Suppressor macrophage treated with lipopolysaccharide for 4 hours (primary cell): ENCODE results near the gene ENOSF1.

Experiments
- DNase-seq: peaks from one replicate; pipeline ENCODE4 v3.0.0-alpha.2; 2020

Gene ENOSF1

GRCh38 chr18:629269-630150 is 82.9 kb downstream of the ENOSF1 start:
- no peak for DNase-seq

GRCh38 chr18:627231-627630 is 85.2 kb downstream of the ENOSF1 start:
- DNase-seq, result no peak

GRCh38 chr18:623761-624620 is 88.4 kb downstream of the ENOSF1 start:
- DNase-seq, result peak; percentile 78

GRCh38 chr18:622289-622688 is 90.1 kb downstream of the ENOSF1 start:
- DNase-seq, result no peak

GRCh38 chr18:621291-622043 is 91.0 kb downstream of the ENOSF1 start:
- no peak for DNase-seq
